CMK (cell line): ENCODE results near the gene FSTL1.

Experiments used
- DNase-seq: peaks from one replicate; pipeline ENCODE4 v3.0.0-alpha.2; 2010; ENCODE audit warnings: low read depth

FSTL1 gene

GRCh38 chr3:120352017-120352416 lies 98.8 kb downstream of the FSTL1 start:
- DNase-seq = no peak

DNA sequence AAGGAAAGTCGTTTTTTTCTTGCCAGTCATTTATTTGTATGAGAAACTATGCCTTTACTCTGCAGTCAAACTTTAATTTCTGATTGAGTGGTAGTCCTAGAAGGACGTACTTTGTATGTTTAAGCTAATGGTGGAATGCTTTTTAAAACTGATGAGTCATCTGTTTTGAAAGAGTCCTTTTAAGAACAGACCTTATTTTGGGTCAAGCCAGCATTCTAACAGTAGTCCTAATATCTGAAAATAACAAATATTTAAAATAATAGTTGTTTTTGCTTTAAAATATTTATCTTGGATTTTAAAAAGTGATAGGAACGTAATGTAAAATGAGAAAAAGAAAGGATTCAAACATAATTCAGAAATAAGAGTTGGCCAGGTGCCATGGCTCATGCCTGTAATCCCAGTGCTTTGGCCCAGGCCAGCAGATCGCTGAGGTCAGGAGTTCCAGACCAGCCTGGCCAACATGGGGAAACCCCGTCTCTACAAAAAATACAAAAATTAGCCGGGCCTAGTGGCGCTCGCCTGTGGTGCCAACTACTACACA lies 100.3 kb downstream of the FSTL1 start:
- no peak for DNase-seq

DNA sequence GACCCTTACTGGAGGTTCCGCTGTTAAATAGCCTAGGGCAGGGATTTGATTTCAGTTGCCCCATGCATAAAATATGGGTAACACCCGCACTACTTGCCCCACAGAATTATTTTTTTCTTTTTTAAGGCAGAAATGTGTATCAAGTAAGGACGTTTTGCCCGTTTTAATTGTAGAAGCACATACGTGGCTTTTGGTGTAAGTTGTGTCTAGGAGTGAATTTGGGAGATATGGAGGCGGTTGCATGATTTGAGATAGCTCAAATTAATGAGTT lies 101.0 kb downstream of the FSTL1 start:
- no peak for DNase-seq

GRCh38 chr3:120348991-120349854 lies 101.6 kb downstream of the FSTL1 start, which contains the start of gene LRRC58:
Gene LRRC58, minus strand, starts transcription at chr3:120349354. Its CDS starts 111 bp downstream, at chr3:120349243.
- DNase-seq = peak; percentile 77

- no peak for DNase-seq
Observed at GRCh38 chr3:120348065-120348990, 102.5 kb downstream of the FSTL1 start.

DNA sequence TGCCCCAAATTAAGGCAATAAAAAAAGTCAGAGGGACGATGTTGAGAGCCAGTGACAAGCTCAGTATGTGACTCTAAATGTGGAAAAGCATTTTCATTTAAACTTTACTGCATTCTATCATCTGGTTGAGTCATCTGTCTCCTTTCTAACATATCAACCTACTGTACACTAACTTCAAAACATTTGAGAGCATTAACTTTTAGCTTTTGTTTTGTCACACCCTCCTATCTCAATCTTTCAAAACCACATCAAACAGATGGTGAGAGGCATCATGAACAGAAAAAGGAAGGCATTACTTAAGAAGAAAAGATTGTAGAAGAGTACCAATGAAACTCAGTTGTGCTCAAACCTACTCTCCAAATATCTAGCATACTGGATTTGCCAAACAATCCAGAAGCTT lies 106.4 kb downstream of the FSTL1 start:
- DNase-seq = no peak
